ENCODE data around the gene GLCE. TPM values are rescaled to one million over a fixed set of nuclear protein-coding genes. Genes with fewer than 3 reads are reported as not detected.
A peak's percentile ranks its signal among the peaks of the same experiment; 100 is the strongest.

Gene GLCE
- total and polyA plus RNA-seq, 9 of the 15 experiments (the other 6 are each of a cell fraction or from before 2014, with no cell fraction given), result 4.6 to 12.3 (median 10.6) TPM

GRCh38 chr15:69158201-69158842 is 2.1 kb upstream of the GLCE start (continued):
- TF ChIP-seq, protein P1, sequence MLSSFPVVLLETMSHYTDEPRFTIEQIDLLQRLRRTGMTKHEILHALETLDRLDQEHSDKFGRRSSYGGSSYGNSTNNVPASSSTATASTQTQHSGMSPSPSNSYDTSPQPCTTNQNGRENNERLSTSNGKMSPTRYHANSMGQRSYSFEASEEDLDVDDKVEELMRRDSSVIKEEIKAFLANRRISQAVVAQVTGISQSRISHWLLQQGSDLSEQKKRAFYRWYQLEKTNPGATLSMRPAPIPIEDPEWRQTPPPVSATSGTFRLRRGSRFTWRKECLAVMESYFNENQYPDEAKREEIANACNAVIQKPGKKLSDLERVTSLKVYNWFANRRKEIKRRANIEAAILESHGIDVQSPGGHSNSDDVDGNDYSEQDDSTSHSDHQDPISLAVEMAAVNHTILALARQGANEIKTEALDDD (IDR thresholded peaks at IDR 0.05), result no peak
- TF ChIP-seq ZMIZ1 (IDR thresholded peaks at IDR 0.05; ENCODE audit: low read depth in 2 of 2, low read length in 2 of 2) (peak in 1 of 2 experiments; percentile 54; a peak in 1 of 4 replicates), ZC3H4 (CRISPR knock-in tag; IDR thresholded peaks at IDR 0.05; ENCODE audit: borderline replicate concordance) (no peak), HNRNPH1 (optimal IDR thresholded peaks at IDR 0.05; ENCODE audit: low read depth, low read length) (no peak), ARID1B (IDR thresholded peaks at IDR 0.05) (peak; percentile 75), RBM17 (IDR thresholded peaks at IDR 0.05; ENCODE audit: borderline replicate concordance, low read depth, low read length) (no peak), CBFA2T3 (IDR thresholded peaks at IDR 0.05) (peak; percentile 62), KHSRP (IDR thresholded peaks at IDR 0.05) (no peak), ZNF197 (CRISPR knock-in tag; IDR thresholded peaks at IDR 0.05; ENCODE audit: low read depth) (no peak)
- TF ChIP-seq, protein P2, sequence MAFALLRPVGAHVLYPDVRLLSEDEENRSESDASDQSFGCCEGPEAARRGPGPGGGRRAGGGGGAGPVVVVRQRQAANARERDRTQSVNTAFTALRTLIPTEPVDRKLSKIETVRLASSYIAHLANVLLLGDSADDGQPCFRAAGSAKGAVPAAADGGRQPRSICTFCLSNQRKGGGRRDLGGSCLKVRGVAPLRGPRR (CRISPR knock-in tag; IDR thresholded peaks at IDR 0.05), result no peak
- TF ChIP-seq, protein P3, sequence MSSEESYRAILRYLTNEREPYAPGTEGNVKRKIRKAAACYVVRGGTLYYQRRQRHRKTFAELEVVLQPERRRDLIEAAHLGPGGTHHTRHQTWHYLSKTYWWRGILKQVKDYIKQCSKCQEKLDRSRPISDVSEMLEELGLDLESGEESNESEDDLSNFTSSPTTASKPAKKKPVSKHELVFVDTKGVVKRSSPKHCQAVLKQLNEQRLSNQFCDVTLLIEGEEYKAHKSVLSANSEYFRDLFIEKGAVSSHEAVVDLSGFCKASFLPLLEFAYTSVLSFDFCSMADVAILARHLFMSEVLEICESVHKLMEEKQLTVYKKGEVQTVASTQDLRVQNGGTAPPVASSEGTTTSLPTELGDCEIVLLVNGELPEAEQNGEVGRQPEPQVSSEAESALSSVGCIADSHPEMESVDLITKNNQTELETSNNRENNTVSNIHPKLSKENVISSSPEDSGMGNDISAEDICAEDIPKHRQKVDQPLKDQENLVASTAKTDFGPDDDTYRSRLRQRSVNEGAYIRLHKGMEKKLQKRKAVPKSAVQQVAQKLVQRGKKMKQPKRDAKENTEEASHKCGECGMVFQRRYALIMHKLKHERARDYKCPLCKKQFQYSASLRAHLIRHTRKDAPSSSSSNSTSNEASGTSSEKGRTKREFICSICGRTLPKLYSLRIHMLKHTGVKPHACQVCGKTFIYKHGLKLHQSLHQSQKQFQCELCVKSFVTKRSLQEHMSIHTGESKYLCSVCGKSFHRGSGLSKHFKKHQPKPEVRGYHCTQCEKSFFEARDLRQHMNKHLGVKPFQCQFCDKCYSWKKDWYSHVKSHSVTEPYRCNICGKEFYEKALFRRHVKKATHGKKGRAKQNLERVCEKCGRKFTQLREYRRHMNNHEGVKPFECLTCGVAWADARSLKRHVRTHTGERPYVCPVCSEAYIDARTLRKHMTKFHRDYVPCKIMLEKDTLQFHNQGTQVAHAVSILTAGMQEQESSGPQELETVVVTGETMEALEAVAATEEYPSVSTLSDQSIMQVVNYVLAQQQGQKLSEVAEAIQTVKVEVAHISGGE (CRISPR knock-in tag; IDR thresholded peaks at IDR 0.05), result no peak
